M059J (cell line): ENCODE data around the gene S100A1. TPM values are rescaled to one million over a fixed set of nuclear protein-coding genes. Genes with fewer than 3 reads are reported as not detected.

Source experiments
- total RNA-seq: library from RNA; depleted of rRNA; stranded (reverse); fragments of >200 nt; shearing (Covaris generic); gene quantifications from 2 replicates; pipeline ENCODE4 v1.2.3, GENCODE V29; 2014; rRNA removed

The S100A1 gene
- total RNA-seq, 1 experiment from 2014 or later, result not detected

Other genes with a start within 250 kb of the S100A1 start
- gene S100A8, start 237.4 kb upstream of the S100A1 start, total RNA-seq, result 0.15 TPM in 1 of 2 replicates, not detected in the other
- not detected in 2 replicates for gene S100A7A, start 211.9 kb upstream of the S100A1 start, total RNA-seq
- gene S100A7, start 167.8 kb upstream of the S100A1 start, total RNA-seq, result not detected in 2 replicates
- gene S100A6, start 92.4 kb upstream of the S100A1 start, total RNA-seq, result 526 and 547 TPM in 2 replicates
- gene S100A5, start 87.5 kb upstream of the S100A1 start, total RNA-seq, result not detected in 2 replicates
- gene S100A4, start 82.6 kb upstream of the S100A1 start, total RNA-seq, result 2.9 and 12.3 TPM in 2 replicates
- 5.2 and 5.8 TPM in 2 replicates for gene S100A3, start 79.2 kb upstream of the S100A1 start, total RNA-seq
- gene S100A2, start 62.6 kb upstream of the S100A1 start, total RNA-seq, result 14.4 and 19.6 TPM in 2 replicates
- gene S100A16, start 15.3 kb upstream of the S100A1 start, total RNA-seq, result 138 and 163 TPM in 2 replicates
- not detected in 2 replicates for gene S100A14, start 12.1 kb upstream of the S100A1 start, total RNA-seq
- 206 and 207 TPM in 2 replicates for gene S100A13, start 929 bp upstream of the S100A1 start, total RNA-seq
- 36.0 and 37.1 TPM in 2 replicates for gene CHTOP, start 5.6 kb downstream of the S100A1 start, total RNA-seq
- 72.6 and 90.2 TPM in 2 replicates for gene SNAPIN, start 30.3 kb downstream of the S100A1 start, total RNA-seq
- 278 and 330 TPM in 2 replicates for gene ILF2, start 42.6 kb downstream of the S100A1 start, total RNA-seq
- gene NPR1, start 50.3 kb downstream of the S100A1 start, total RNA-seq, result not detected in 2 replicates
- gene INTS3, start 99.6 kb downstream of the S100A1 start, total RNA-seq, result 21.4 and 37.0 TPM in 2 replicates
- 1.2 and 3.7 TPM in 2 replicates for gene SLC27A3, start 147.0 kb downstream of the S100A1 start, total RNA-seq